ENCODE data around the gene MAP1S. TPM values are rescaled to one million over a fixed set of nuclear protein-coding genes. Genes with fewer than 3 reads are reported as not detected.

The MAP1S gene
- total and polyA plus RNA-seq, 2 of the 13 experiments (the other 11 are each of a cell fraction or from before 2014, with no cell fraction given): 3.8 to 7.3 TPM

- TF ChIP-seq ZNF362 (CRISPR knock-in tag; IDR thresholded peaks at IDR 0.05; ENCODE audit: borderline replicate concordance) (no peak), ZNF136 (CRISPR knock-in tag; IDR thresholded peaks at IDR 0.05; ENCODE audit: low read depth) (no peak), ZMAT3 (CRISPR knock-in tag; conservative IDR thresholded peaks at IDR 0.05) (peak; percentile 78; the same call in 1 of the 2 replicates), SAFB2 (CRISPR knock-in tag; IDR thresholded peaks at IDR 0.05; ENCODE audit: borderline replicate concordance, low read depth) (no peak), TBX2 (CRISPR knock-in tag; IDR thresholded peaks at IDR 0.05; ENCODE audit: borderline replicate concordance) (peak; percentile 32; the same call in 1 of the 2 replicates), HOXA9 (CRISPR knock-in tag; IDR thresholded peaks at IDR 0.05; ENCODE audit: borderline replicate concordance) (no peak), CHD4 (IDR thresholded peaks at IDR 0.05; ENCODE audit: borderline replicate concordance, low read length) (no peak), RBFOX2 (IDR thresholded peaks at IDR 0.05; ENCODE audit: low read depth, low read length) (no peak), KDM1A (CRISPR knock-in tag; IDR thresholded peaks at IDR 0.05) (no peak), ZNF775 (CRISPR knock-in tag; IDR thresholded peaks at IDR 0.05; ENCODE audit: borderline replicate concordance) (no peak), TBX3 (IDR thresholded peaks at IDR 0.05; ENCODE audit: borderline replicate concordance) (no peak), ZNF768 (CRISPR knock-in tag; IDR thresholded peaks at IDR 0.05) (peak; percentile 32; the same call in 1 of the 2 replicates), ZNF607 (CRISPR knock-in tag; IDR thresholded peaks at IDR 0.05; ENCODE audit: borderline replicate concordance) (0 out of 2 replicates have a peak, but pooled peaks have one; percentile 65), ZNF414 (CRISPR knock-in tag; IDR thresholded peaks at IDR 0.05) (0 out of 2 replicates have a peak, but pooled peaks have one; percentile 44), ZNF431 (CRISPR knock-in tag; IDR thresholded peaks at IDR 0.05; ENCODE audit: borderline replicate concordance, low read depth) (no peak), ZSCAN29 (CRISPR knock-in tag; conservative IDR thresholded peaks at IDR 0.05) (no peak; the same call in 1 of the 2 replicates)
- TF ChIP-seq, protein P1, sequence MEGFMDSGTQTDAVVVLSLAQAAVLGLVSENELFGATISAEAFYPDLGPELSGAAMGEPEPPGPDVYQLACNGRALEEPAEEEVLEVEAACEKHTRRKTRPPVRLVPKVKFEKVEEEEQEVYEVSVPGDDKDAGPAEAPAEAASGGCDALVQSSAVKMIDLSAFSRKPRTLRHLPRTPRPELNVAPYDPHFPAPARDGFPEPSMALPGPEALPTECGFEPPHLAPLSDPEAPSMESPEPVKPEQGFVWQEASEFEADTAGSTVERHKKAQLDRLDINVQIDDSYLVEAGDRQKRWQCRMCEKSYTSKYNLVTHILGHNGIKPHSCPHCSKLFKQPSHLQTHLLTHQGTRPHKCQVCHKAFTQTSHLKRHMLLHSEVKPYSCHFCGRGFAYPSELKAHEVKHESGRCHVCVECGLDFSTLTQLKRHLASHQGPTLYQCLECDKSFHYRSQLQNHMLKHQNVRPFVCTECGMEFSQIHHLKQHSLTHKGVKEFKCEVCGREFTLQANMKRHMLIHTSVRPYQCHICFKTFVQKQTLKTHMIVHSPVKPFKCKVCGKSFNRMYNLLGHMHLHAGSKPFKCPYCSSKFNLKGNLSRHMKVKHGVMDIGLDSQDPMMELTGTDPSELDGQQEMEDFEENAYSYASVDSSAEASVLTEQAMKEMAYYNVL (CRISPR knock-in tag; IDR thresholded peaks at IDR 0.05; ENCODE audit: borderline replicate concordance): no peak
- TF ChIP-seq, protein P2, sequence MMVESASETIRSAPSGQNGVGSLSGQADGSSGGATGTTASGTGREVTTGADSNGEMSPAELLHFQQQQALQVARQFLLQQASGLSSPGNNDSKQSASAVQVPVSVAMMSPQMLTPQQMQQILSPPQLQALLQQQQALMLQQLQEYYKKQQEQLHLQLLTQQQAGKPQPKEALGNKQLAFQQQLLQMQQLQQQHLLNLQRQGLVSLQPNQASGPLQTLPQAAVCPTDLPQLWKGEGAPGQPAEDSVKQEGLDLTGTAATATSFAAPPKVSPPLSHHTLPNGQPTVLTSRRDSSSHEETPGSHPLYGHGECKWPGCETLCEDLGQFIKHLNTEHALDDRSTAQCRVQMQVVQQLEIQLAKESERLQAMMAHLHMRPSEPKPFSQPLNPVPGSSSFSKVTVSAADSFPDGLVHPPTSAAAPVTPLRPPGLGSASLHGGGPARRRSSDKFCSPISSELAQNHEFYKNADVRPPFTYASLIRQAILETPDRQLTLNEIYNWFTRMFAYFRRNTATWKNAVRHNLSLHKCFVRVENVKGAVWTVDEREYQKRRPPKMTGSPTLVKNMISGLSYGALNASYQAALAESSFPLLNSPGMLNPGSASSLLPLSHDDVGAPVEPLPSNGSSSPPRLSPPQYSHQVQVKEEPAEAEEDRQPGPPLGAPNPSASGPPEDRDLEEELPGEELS (CRISPR knock-in tag; IDR thresholded peaks at IDR 0.05): no peak
- TF ChIP-seq, protein P3, sequence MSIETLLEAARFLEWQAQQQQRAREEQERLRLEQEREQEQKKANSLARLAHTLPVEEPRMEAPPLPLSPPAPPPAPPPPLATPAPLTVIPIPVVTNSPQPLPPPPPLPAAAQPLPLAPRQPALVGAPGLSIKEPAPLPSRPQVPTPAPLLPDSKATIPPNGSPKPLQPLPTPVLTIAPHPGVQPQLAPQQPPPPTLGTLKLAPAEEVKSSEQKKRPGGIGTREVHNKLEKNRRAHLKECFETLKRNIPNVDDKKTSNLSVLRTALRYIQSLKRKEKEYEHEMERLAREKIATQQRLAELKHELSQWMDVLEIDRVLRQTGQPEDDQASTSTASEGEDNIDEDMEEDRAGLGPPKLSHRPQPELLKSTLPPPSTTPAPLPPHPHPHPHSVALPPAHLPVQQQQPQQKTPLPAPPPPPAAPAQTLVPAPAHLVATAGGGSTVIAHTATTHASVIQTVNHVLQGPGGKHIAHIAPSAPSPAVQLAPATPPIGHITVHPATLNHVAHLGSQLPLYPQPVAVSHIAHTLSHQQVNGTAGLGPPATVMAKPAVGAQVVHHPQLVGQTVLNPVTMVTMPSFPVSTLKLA (IDR thresholded peaks at IDR 0.05): no peak
Observed at GRCh38 chr19:17687857-17688784, 31.2 kb upstream of the MAP1S start, which contains the start of gene UNC13A (continued).
